ENCODE measurements around the gene CNST. TPM values are rescaled to one million over a fixed set of nuclear protein-coding genes. Genes with fewer than 3 reads are reported as not detected.

The CNST gene
- total and polyA plus RNA-seq, 9 of the 15 experiments (the other 6 are each of a cell fraction or from before 2014, with no cell fraction given) = 17.0 to 55.3 (median 30.8) TPM

DNA sequence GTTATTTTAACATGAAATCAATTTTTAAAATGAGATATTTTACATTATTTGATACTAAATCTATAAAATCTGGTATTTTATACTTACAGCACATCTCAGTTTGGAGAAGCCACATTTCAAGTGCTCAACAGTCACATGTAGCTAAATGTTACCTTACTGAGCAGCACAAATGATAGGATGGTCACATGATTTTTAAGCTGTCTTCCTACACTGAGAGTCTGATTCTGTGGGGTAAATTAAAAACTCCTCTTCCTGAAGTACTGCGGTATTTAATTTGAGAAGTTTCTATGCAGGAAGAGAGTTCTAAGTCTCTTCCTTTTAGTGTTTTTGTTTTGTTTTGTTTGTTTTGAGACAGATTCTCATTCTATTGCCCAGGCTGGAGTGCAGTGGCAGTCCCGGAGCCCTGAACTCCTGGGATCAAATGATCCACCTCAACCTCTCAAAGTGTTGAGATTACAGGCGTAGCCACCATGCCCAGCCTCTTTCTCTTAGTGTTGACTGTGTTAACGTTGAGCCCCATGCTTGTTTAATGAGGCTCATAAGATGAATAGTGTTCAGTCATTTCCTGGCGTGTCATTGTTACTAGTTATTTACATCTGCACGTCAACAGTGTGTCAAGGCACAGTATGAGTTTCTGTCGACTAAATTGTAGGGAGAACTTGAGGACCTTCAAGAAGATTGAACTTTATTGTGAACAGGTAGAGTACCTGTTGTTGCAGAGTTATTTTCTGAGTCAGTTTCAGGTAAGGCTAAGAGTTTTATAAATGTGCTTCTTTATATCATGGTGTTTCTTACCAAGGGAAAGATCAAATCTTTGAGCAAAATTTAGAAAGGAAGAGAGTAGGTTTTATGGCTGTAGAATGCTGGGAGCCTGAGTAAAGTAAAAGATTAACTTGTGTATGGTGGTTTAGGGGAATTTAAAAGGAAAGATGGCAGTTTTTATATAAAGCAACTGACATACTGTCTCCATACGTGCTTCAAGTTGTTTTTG, 3.3 kb downstream of the CNST start (continued):
- TF ChIP-seq RAD21 (CRISPR knock-in tag; conservative IDR thresholded peaks at IDR 0.05 in 1 of 2, IDR thresholded peaks at IDR 0.05 in 1 of 2) (0 out of 4 replicates have a peak, but pooled peaks of 1 of the 2 experiments have one; percentile 12), ZEB2 (IDR thresholded peaks at IDR 0.05) (no peak), MCM5 (IDR thresholded peaks at IDR 0.05; ENCODE audit: low read depth) (no peak), PPARD (CRISPR knock-in tag; IDR thresholded peaks at IDR 0.05) (no peak), SMARCC2 (IDR thresholded peaks at IDR 0.05; ENCODE audit: low read depth) (no peak), CHD7 (IDR thresholded peaks at IDR 0.05; ENCODE audit: low read depth, low read length) (no peak), SP1 (CRISPR knock-in tag; IDR thresholded peaks at IDR 0.05) (no peak), TAF7 (tag; IDR thresholded peaks at IDR 0.05) (no peak), MTA3 (IDR thresholded peaks at IDR 0.05; ENCODE audit: borderline replicate concordance) (no peak), NFIX (CRISPR knock-in tag; IDR thresholded peaks at IDR 0.05; ENCODE audit: low read depth) (no peak), ETV5 (CRISPR knock-in tag; IDR thresholded peaks at IDR 0.05; ENCODE audit: low read depth) (no peak), ZNF740 (CRISPR knock-in tag; IDR thresholded peaks at IDR 0.05) (no peak), ZNF740 (tag; IDR thresholded peaks at IDR 0.05) (no peak)
- TF ChIP-seq, protein P1, sequence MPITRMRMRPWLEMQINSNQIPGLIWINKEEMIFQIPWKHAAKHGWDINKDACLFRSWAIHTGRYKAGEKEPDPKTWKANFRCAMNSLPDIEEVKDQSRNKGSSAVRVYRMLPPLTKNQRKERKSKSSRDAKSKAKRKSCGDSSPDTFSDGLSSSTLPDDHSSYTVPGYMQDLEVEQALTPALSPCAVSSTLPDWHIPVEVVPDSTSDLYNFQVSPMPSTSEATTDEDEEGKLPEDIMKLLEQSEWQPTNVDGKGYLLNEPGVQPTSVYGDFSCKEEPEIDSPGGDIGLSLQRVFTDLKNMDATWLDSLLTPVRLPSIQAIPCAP (CRISPR knock-in tag; IDR thresholded peaks at IDR 0.05; ENCODE audit: borderline replicate concordance) = no peak

Data from K562 (cell line).